Activated CD4-positive, alpha-beta T cell treated with anti-CD3 and anti-CD28 coated beads, Interleukin-2, amount 50 U/mL, for 1 hour (primary cell): ENCODE results near the gene HOXA9.

ENCODE experiments used
- DNase-seq: peaks from one replicate; pipeline ENCODE4 v3.0.0-alpha.2; 2020

HOXA9 gene

DNA sequence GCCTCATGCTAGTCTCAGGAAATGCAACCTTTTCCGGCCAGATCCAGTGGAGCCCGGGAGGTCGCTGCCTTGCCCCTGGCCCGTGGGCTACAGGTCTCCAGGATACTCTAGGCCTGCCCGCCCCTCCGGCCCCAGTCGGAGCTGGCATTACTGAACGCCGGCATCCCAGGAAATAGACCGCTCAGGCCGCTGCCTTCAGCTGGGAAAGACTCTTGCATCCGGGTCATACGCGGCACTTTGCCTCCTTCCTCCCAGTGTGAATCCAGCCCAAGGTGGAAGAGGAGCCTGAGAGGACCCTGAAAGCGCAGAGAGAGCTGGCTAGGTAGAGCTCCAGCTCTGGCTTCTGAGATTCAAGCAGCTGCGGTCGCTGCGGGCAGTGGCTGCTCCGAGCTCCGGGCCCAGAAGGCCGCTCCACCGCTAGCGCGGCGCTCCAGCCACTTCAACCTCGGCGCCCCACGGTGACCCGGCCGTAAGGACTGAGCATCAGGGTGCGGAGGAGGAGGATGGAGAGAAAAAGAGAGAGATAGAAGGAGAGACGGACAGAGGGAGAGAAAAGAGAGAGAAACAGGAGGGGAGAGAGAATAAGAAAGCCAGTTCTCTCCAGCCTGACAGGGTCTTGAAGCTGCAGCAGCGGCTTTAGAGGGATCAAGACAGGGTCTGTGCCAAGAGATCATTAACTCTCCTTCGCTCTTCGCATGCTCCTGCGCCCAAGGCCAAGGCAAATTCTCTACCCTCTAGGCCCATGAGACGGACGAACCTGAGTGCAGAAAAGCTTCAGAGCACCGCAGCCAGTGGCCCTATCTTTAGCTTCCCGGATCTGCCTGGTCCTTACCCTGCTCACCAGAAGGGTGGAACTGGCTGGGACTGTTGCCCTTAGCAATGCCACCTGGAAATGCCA, 10.5 kb upstream of the HOXA9 start:
- DNase-seq, result no peak

DNA sequence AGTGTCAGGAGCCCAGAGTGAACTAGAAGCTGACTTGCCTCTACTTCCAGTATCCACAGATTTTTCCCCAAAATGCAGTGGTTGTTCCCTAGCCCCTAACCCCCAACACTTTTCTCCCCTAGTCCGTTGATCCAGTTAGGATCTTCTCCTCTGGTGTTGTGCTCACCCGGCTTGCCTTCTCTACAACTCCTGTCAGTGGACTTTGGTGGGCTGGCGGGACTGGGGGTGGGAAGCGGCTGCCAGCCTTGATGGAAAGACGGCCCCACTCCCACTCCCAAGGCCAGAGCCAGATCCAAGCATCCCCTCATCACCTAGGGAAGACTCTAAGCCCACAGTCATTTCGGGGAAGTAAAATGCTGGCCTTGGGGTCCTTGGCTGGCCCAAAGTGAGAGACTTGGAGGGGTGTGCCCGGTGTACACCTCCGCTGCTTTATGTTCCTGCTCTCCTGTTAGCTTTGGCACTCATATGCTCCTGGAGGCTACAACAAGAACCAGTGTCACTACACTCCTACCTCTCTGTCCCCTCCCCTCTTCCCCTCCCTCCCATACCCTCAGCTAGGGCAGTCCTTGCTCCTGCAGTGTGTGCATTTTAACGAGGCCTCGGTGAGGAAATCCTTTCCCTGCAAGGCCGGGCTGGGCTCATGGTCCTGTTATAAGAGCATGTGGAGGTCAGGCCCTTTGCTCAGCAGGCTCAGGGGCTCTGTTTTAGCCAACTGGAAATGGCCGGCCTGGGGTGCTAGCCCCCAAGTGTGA, 9.7 kb upstream of the HOXA9 start:
- DNase-seq, result no peak

- DNase-seq, result no peak
Measured at GRCh38 chr7:27173956-27174873, 8.9 kb upstream of the HOXA9 start, which contains the start of gene HOXA10. TSS of gene HOXA10 (minus strand) at chr7:27174320. CDS start at chr7:27174306, 14 bp downstream.

- DNase-seq, result no peak
Measured at GRCh38 chr7:27173511-27173955, 8.2 kb upstream of the HOXA9 start.

DNA sequence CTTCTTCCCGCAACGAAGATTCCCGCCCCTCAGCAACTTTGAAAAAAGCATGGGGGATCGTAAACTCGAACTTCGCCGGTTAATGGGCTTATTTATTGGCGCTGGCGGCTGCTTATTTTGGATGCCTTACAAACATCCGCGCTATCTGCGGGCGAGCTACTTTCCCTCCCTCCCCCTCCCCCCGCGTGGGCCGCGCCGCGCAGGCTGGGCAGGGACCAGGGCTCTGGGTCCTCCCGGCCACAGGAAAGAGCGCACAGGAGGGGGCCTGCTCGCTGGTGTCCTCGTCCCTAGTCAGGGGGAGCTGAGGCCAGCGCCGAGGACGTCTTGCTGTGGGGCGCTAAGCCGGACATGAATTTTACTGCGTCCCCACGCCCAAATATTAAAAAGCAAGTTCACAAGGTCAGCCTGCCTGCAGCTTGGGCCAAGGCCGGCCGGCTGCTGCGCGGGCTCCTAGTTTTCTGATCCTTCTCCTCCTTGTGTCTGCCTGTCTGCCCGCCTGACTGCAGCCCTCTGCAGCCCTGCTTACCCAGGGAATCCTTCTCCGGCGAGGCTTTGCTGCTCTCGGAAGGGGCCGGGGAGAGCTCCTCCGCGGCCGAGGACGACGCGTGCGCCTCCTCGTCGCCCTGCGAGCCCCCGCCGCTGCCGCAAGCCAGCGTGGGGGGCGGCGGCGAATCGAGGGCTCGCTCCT, 7.6 kb upstream of the HOXA9 start:
- DNase-seq, result no peak

DNA sequence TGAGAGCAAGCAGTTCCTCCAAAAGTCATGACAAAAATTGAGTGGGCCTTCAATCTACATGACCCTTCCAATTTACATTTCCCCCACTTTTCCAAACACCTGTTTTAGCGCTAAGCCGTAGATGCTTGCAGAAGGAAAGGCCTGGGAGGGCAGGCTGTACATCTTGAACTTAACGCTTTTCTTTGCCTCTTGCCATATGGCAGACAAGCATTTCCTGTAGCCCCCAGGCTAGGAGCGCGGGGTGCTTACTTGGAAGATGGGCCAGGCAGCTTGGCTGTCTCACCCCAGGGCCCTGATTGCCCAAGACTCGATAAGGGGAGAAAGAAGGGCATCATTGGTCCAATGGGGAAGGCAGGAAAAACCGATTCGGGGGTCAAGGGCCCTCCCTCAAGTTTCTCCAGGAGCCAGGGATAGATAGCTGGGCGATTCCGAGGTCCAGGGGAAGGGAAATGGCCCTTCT, 7.0 kb upstream of the HOXA9 start:
- DNase-seq, result no peak

GRCh38 chr7:27171637-27172314, 6.4 kb upstream of the HOXA9 start:
- no peak for DNase-seq

GRCh38 chr7:27171325-27171636, 5.9 kb upstream of the HOXA9 start:
- DNase-seq, result no peak

DNA sequence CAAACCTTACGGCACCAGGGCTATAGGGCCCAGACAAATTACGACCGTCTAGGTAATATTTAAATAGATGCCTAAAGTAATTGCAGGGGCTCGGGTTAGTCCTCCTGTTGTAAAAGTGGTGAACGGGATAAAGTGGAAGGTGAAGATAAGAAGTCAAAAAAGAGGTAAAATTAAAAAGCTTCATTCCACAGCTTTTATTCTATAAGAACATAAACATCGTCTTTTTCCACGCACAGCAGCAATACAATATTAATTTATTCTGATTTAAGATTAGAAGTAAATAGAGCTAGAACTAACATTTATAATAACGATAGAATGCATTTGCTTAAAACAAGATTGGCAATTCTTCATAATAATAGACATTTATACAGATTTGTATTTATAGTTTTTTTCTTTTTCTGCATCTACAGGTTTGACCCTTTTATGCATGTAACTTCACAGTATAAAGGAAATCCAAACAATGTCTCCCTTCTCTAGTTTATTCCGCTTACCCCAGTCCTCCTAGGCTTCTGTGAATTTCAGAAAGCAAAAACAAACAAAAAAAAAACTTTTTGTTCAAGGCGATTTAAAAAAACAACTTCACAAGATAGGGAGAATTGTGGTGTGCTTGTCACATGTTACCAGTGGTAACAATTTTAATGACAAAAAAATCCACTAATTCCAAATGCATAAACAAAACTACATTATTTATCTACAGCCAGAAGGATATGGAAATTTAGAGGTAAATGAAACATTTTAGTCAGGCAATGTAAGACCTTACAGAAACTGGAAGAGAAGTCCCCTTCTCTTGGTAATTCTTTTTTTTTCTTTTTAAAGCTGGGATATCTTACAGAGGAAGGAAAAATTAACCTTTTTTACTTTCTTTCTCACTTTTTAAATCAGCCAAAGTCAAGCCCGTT, 5.3 kb upstream of the HOXA9 start:
- DNase-seq, result no peak

DNA sequence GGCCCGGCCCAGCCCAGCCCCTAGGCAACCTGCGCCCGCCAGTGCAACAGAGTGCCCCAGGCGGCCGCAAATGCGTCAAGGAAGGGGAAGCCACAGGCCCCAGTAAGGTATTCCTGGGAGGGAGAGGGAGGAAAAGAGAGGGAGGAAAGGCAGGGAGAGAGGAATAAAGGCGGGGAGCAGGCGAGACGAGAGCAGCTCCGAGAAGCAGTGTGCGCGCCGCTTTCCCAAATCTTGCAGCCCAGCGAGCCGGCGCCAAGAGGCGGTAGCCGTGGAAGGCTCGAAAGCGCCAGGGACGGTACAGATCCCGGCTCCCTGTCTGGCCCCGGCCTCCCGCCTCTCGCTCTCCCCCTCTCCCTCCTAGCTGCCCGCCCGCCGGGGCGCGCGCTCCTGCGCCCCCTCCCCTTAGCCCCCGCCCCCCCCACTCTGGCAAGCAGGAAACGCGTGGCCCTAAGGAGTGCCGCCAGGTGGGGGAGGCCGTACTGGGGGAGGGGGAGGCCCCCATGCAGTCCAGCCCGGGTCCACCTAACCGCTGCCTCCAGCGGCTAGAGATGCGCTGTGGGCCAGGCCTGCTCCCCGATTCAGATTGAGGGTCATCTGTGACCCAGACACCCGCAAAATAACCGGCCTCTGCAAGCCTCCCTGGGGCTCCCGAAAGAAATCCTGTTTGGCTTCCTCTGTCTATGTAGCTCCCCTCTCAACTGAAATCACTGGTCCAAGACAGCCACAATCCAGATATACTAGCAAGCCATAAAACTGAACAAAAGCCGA, 4.5 kb upstream of the HOXA9 start:
- DNase-seq, result no peak

- DNase-seq, result no peak
Measured at GRCh38 chr7:27168265-27168947, 3.1 kb upstream of the HOXA9 start.

GRCh38 chr7:27167916-27168264, 2.6 kb upstream of the HOXA9 start:
- no peak for DNase-seq

DNA sequence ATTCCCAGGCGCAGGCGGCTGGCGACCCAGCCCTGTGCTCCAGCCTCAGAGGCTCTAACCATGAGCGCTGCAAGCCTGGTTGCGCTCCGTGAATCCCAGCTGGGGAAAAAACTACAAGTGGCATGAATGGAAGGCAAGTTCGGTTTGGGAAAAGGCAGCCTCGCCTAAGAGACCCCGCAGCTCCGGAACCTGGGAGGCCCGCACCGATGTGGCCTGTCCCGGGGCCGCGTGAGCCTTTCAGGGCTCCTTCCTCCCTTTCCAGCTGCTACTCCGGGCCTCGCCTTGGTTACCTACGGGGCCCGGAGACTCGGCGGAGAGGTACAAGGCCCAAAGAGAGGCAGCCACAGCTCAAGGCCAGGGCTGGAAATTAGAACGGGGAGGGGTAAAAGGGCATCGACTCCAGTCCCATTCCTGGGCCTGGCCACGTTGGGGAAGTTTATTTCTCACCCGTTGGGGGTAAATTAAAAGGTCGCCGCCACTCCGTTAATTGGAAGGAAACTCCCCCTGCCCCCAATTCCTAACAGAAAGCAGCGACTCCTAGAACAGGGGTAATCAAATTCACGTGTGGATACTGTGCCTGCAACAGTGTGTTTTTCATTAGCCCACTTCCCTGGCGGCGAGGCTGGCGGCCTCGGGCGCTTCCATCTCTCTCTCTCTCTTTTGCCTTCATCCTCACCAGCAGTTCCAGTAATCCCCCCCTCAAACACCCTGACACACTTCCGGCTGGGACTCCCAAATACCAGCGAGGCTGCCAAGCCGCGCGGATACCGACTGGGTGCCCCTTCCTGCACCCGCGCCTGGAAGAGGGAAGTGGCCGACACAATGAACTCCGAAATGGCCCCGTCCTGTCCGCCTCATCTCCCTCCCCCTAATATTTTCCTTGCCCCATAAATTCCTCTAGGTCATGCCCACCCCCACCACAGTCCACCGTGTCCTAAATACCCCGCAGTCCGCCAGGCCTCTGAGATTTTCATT, 1.5 kb upstream of the HOXA9 start:
- DNase-seq, result no peak

DNA sequence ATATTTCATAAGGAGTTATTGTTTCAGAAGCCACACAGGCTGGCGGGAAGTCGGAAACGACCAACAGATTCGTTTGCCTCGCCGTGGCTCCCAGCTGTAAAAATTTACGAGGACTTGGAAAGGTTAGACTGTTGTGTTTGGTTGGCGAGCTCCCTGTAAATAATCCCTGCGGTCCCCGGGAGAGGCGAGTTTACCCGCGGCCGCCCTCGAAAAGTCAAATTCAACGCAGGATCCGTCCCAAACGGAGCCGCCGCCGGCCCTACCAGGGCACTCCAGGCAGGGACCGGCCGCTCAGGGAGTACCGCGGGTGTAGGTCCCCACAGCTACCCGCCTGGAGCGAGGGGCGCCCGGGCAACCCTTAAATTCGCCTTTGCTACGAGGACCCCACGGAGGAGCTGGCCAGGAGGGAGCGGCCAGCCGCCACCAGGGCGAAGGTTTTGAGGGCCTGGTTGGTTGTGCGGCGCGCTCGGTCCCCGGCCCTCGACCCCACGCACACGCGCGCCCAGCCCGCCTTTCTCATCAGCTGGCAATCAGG, 726 bp upstream of the HOXA9 start:
- DNase-seq, result no peak

DNA sequence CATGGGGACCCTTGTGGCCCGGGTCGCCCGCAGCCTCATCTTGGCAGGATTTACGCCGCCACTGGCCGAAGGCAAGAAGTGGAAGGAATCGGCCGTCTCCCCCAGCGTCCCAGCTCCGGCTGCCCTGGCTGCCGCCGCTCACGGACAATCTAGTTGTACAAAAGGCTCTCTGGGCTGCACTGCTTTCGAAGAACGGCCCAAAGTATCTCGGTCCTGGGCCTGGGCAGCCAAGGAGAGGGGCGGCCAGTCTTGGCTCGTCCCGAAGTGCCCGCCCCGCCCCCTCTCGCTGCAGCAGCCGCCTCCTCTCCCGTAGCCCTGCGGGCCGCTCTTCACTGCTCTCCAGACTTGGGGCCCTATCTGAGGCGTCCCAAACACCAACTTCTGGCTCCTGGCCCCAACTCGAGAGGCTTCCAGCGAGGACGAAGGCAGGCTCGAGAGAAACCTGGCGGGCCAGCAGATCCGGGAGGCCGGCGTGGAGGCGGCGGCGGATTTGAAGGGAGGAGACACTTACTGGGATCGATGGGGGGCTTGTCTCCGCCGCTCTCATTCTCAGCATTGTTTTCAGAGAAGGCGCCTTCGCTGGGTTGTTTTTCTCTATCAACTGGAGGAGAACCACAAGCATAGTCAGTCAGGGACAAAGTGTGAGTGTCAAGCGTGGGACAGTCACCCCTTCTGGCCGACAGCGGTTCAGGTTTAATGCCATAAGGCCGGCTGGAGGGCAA, 809 bp downstream of the HOXA9 start:
- no peak for DNase-seq

DNA sequence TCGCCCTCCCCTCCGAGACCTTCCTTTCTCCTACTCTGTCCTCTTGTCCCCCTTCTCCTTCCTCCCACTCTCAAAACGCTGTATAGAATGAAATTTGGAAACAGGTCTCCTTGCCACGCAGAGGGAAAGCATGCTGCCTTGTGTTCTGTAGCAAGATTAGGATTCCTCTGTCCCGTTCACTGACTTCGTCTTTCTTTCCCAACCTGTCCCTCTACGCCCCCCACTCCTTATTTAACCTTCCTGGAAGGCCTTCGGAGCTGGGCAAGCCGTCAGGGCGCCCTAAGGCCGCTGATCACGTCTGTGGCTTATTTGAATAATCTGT, 1.3 kb downstream of the HOXA9 start:
- DNase-seq, result no peak
